ENCODE results near the gene POU5F1.
"Not testable (repeated sequence)": the region's sequence is repeated elsewhere in the genome, so short reads cannot be mapped to it uniquely, and the experiment has no call there.

POU5F1 gene

GRCh38 chr6:31170600-31170881 lies at the start of gene POU5F1:
Gene POU5F1, minus strand, starts transcription at chr6:31170682. Its CDS starts 62 bp downstream, at chr6:31170620.
- DNase-seq, result no peak

GRCh38 chr6:31216208-31216898 lies 45.9 kb upstream of the POU5F1 start:
- DNase-seq, result no peak

GRCh38 chr6:31215216-31215615 lies 44.7 kb upstream of the POU5F1 start:
- not testable (repeated sequence) for DNase-seq

GRCh38 chr6:31214516-31214915 lies 44.0 kb upstream of the POU5F1 start:
- no peak for DNase-seq

DNA sequence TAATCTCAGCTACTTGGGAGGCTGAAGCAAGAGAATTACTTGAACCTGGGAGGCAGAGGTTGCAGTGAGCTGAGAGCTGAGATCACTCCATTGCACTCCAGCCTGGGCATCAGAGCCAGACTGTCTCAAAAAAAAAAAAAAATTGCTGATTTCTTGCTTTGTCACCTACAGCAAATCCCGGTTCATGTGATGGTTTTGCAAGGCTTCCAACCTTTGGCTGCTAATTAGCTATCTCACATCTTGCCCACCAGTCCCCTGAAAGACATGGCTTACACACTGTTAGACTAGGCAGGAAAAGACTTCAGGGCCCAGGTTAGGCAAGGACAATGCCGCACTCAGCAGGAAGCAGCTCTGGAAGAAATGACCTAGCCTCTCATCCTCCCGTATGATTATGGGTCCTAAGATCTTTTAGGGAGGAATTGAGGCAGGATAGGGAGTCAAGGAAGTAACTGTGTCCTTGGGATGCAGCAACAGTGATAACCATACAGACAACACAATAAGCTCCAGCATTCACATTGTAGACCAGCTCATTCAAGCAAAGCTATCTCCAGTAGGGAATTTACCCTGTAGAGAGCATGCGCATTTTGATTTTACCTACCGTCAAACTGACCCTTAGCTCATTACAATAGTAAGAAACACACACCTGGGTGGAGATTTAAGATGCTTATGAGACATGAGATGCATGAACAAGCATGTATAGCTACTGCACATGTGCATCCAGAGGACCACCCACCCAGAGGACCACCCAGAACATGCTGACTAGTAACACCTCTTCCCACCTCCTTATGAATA lies 40.5 kb upstream of the POU5F1 start:
- DNase-seq, result no peak

GRCh38 chr6:31210123-31210522 lies 39.6 kb upstream of the POU5F1 start:
- no peak for DNase-seq

DNA sequence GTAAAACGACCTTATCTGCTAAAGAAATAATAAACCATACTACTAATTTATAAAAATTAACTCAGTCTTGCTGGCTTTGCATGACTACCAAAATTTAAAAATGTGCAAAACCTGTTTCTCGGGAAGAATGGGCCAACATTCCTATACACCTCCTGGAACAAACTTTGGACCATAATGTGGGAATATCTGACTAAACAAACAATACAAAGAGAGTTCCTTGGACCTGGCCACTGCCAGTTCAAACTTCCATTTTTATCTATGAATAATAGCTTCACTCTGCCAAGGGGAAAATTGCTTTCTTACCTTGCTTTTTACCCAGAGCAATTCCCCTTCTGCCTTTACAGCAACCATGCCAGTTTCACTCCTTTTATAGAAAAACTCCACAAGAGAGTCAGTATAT lies 38.7 kb upstream of the POU5F1 start:
- DNase-seq, result no peak

DNA sequence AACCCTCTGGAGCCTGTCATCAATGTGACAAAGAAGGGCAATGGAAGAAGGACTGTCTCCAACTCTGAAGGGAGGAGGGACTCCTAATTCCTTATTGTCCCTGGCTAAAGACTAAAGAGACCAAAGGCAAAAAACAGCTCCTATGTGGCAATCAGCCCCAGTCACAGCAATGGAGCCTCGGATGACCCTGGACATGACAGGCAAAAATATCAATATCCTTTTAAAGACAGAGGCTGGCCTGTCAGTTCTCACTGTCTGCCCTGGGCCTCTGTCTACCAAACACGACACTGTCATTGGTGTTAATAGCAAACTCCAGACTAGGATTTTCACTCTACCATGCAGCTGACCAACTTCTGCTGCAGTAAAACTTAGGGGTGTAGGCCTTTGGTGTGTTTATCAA lies 38.0 kb upstream of the POU5F1 start:
- no peak for DNase-seq

DNA sequence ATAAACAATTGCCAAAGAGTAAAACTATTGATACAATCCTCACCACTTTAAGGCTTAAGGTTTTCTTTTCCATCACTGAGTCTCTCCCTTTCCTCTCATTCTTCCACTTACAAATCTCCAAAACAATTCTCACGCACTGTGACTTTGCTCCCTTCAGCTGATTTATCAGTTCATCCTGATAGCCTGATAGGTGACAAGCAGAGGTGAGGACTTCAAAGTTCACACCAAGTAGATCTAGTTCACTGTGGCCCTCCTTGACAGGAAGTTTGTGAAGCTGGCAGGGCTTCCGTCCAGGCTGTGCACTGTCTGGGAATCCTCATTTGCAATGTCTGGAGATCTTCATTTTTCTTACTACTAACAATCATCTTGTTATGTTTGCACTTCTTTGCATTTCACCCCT lies 35.2 kb upstream of the POU5F1 start:
- DNase-seq, result no peak

- no peak for DNase-seq
Measured at GRCh38 chr6:31204751-31205145, 34.3 kb upstream of the POU5F1 start.

DNA sequence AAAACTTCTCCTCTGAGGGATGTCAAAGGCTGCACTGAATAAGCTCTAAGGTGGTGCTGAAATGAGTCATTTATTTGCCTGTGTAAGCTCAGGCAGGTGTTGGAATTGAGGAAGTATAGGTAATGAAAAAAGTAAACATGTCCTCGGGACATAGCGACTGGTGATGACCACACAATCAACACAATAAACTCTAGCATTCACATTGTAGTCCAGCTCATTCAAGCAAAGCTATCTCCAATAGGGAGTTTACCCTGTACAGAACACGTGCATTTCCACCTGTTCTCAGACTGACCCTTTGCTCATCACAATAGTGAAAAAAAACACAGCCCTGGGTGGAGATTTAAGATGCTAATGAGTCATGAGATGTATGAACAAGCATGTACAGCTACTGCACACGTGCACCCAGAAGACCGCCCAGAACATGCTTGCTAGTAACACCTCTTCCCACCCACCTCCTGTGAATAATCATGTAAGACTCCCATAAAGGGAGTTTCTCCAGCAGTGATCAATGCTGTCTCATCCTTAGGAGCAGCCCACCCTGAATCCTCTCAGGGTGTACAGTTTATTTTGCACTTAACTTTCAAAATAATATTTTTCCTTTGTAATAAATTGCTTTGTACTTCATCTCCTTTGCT lies 33.0 kb upstream of the POU5F1 start:
- DNase-seq, result no peak

- DNase-seq, result no peak
Measured at GRCh38 chr6:31202259-31203166, 32.0 kb upstream of the POU5F1 start.

DNA sequence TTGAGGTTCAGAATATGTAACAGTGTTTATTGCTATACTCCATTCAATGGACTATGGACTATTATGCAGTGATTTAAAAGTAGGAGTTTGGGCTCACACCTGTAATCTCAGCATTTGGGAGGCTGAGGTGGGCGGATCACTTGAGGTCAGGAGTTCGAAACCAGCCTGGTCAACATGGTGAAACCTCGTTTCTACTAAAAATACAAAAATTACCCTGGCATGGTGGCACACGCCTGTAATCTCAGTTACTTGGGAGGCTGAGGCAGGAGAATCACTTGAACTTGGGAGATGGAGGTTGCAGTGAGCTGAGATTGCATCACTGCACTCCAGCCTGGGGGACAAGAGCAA lies 28.6 kb upstream of the POU5F1 start:
- DNase-seq, result not testable (repeated sequence)

DNA sequence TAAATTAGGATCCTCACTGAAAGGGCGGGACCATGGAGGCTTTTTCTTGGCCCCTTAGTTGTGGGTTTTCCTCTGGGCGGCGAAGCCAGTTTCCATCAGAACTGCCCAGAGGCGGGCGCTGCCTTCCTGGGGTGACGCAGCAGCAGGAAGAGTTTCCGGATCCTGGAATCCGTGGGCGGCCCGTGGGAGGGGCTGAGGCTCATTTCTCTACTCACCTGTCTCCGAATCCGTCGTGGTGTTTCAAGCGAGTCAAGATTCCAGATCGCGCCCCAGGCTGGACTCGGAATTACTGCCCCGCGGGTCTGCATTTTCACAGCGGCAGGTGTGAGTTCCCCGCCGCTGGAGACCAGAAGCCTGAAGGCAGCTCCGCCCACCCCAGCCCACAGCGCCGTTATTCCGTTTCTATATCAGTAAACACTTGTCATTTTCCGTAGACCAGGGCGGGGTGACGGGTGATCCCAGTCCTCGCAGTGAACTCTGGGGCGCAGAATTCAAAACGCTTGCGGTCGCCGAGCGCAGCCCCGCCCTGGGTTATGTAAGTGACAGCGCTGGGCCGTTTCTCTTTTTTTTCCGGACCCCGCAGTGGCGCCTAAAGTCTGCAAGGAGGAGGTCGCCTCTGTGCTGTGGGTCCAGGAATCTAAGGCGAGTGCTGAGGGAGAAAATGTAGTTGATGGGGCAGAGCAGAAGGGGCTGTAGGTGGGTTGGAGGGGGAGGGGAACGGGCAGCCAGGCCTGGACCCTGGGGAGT lies 27.2 kb upstream of the POU5F1 start:
- peak; percentile 62 to 81 for DNase-seq

DNA sequence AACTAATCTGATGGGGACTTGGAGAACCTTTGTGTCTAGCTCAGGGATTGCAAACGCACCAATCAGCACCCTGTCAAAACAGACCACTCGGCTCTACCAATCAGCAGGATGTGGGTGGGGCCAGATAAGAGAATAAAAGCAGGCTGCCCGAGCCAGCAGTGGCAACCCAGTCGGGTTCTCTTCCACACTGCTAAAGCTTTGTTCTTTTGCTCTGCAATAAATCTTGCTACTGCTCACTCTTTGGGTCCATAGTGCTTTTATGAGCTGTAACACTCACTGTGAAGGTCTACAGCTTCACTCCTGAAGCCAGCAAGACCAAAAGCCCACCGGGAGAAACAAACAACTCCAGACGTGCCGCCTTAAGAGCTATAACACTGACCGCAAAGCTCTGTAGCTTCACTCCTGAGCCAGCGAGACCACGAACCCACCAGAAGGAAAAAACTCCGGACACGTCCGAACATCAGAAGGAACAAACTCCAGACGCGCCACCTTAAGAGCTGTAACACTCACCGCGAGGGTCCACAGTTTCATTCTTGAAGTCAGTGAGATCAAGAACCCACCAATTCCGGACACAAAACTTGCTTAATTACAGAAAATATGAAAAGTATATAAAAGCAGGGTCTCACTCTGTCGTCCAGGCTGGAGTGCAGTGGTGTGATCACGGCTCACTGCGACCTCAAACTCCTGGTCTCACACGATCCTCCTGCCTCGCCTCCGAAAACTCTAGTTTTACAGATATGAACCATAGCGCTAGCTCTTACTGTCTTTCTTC lies 26.0 kb upstream of the POU5F1 start:
- DNase-seq, result not testable (repeated sequence)

GRCh38 chr6:31195308-31195979 lies 25.0 kb upstream of the POU5F1 start:
- not testable (repeated sequence) for DNase-seq

- no peak for DNase-seq
Measured at GRCh38 chr6:31194061-31194834, 23.8 kb upstream of the POU5F1 start.

DNA sequence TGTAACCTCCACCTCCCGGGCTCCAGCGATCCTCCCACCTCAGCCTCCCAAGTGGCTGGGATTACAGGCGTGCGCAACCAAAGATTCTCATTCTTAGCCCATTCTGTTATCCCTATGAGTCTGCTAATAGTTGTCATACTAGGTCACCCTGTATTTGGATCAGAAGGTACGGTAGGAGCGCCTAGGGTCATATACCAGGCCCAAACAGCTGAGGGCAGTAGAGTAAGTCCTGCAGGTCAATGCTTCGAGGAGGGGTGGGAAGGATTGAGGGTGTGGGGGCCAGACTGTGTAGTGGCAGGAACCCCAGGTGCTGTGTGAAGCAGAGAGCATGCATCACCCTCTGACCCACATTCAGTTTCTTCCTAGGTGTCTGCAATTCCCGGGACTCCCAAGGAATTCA lies 22.7 kb upstream of the POU5F1 start:
- DNase-seq, result no peak

GRCh38 chr6:31192431-31193105 lies 22.1 kb upstream of the POU5F1 start:
- peak; percentile 33 to 47 for DNase-seq

DNA sequence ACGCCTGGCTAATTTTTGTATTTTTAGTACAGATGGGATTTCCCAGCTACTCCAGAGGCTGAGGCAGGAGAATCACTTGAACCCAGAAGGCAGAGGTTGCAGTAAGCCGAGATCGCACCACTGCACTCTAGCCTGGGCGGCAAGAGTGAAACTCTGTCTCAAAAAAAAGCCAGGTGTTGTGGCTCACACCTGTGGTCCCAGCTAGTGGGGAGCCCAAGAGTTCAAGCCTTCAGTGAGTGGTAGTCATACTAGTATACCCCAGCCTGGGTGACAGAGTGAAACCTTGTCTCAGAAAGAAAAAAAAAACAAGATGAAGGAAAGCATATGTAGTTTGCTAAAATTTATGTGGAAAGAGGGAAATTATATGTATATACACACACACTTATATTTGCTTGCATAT lies 20.0 kb upstream of the POU5F1 start:
- no peak for DNase-seq
